ENCODE data around the gene PAM.
"Not testable (repeated sequence)": the region's sequence is repeated elsewhere in the genome, so short reads cannot be mapped to it uniquely, and the experiment has no call there.

PAM gene

GRCh38 chr5:103005276-103005675 lies 250.2 kb downstream of the PAM start:
- H3K4me3 ChIP-seq (ENCODE audit: low read length), result no peak overlapping the region
- DNase-seq (ENCODE audit: low read depth, low spot score), result no peak

- no peak for DNase-seq (ENCODE audit: low read depth, low spot score)
- no peak overlapping the region for H3K4me3 ChIP-seq (ENCODE audit: low read length)
Measured at GRCh38 chr5:103006921-103007320, 251.8 kb downstream of the PAM start.

- no peak overlapping the region for H3K4me3 ChIP-seq (ENCODE audit: low read length)
- no peak for DNase-seq (ENCODE audit: low read depth, low spot score)
Measured at GRCh38 chr5:103010168-103010567, 255.1 kb downstream of the PAM start.

- DNase-seq (ENCODE audit: low read depth, low spot score), result no peak
- H3K4me3 ChIP-seq (ENCODE audit: low read length), result no peak overlapping the region
Measured at GRCh38 chr5:103013933-103014552, 258.9 kb downstream of the PAM start.

GRCh38 chr5:103014983-103015382 lies 259.9 kb downstream of the PAM start:
- H3K4me3 ChIP-seq (ENCODE audit: low read length), result no peak overlapping the region
- DNase-seq (ENCODE audit: low read depth, low spot score), result no peak

- no peak overlapping the region for H3K4me3 ChIP-seq (ENCODE audit: low read length)
- DNase-seq (ENCODE audit: low read depth, low spot score), result no peak
Measured at GRCh38 chr5:103016167-103016566, 261.1 kb downstream of the PAM start.

- DNase-seq (ENCODE audit: low read depth, low spot score), result no peak
- no peak overlapping the region for H3K4me3 ChIP-seq (ENCODE audit: low read length)
Measured at GRCh38 chr5:103019804-103020203, 264.7 kb downstream of the PAM start.

GRCh38 chr5:103021314-103021713 lies 266.2 kb downstream of the PAM start:
- DNase-seq (ENCODE audit: low read depth, low spot score), result no peak
- no peak overlapping the region for H3K4me3 ChIP-seq (ENCODE audit: low read length)

- H3K4me3 ChIP-seq (ENCODE audit: low read length), result no peak overlapping the region
- DNase-seq (ENCODE audit: low read depth, low spot score), result no peak
Measured at GRCh38 chr5:103027267-103027666, 272.2 kb downstream of the PAM start.

- DNase-seq (ENCODE audit: low read depth, low spot score), result peak; percentile 2
- no peak overlapping the region for H3K4me3 ChIP-seq (ENCODE audit: low read length)
Measured at GRCh38 chr5:103031607-103032006, 276.5 kb downstream of the PAM start.

- no peak overlapping the region for H3K4me3 ChIP-seq (ENCODE audit: low read length)
- no peak for DNase-seq (ENCODE audit: low read depth, low spot score)
Measured at GRCh38 chr5:103033696-103034095, 278.6 kb downstream of the PAM start.

GRCh38 chr5:103034662-103035392 lies 279.7 kb downstream of the PAM start:
- DNase-seq (ENCODE audit: low read depth, low spot score), result no peak
- no peak overlapping the region for H3K4me3 ChIP-seq (ENCODE audit: low read length)

GRCh38 chr5:103035701-103036100 lies 280.6 kb downstream of the PAM start:
- H3K4me3 ChIP-seq (ENCODE audit: low read length), result no peak overlapping the region
- no peak for DNase-seq (ENCODE audit: low read depth, low spot score)

GRCh38 chr5:103036601-103037000 lies 281.5 kb downstream of the PAM start:
- no peak overlapping the region for H3K4me3 ChIP-seq (ENCODE audit: low read length)
- no peak for DNase-seq (ENCODE audit: low read depth, low spot score)

GRCh38 chr5:103037673-103038455 lies 282.8 kb downstream of the PAM start:
- H3K4me3 ChIP-seq (ENCODE audit: low read length), result no peak overlapping the region
- DNase-seq (ENCODE audit: low read depth, low spot score), result no peak

GRCh38 chr5:103041071-103041676 lies 286.1 kb downstream of the PAM start:
- peak; percentile 43 for DNase-seq (ENCODE audit: low read depth, low spot score)
- no peak overlapping the region for H3K4me3 ChIP-seq (ENCODE audit: low read length)

GRCh38 chr5:103046706-103047105 lies 291.6 kb downstream of the PAM start:
- H3K4me3 ChIP-seq (ENCODE audit: low read length); DNase-seq (ENCODE audit: low read depth, low spot score): not testable (repeated sequence)

- no peak for DNase-seq (ENCODE audit: low read depth, low spot score)
- H3K4me3 ChIP-seq (ENCODE audit: low read length), result no peak overlapping the region
Measured at GRCh38 chr5:103057208-103058130, 302.4 kb downstream of the PAM start.

GRCh38 chr5:103059525-103059924 lies 304.4 kb downstream of the PAM start:
- DNase-seq (ENCODE audit: low read depth, low spot score), result no peak
- no peak overlapping the region for H3K4me3 ChIP-seq (ENCODE audit: low read length)
